Tibial artery (tissue), 4 donors: Measurements from ENCODE around the gene POGZ.

Source experiments
- DNase-seq, 2 donors: peaks; one replicate each; pipeline ENCODE4 v3.0.0-alpha.2; 2019
- H3K27ac ChIP-seq, 2 donors: fragments of 200-600 bp; sonication (generic) in 1 of 2; 1 replicate in 1 of 2; 2 replicates in 1 of 2; pipeline ENCODE4 v1.5.1; 2018 to 2019; ENCODE audit warnings: mild to moderate bottlenecking in 1 of 2
- H3K27me3 ChIP-seq, 2 donors: fragments of 200-600 bp; sonication (generic) in 1 of 2; one replicate each; pipeline versions ENCODE4 v1.5.1 to v1.6.0; 2016 to 2019
- H3K36me3 ChIP-seq, 3 donors: fragments of 200-600 bp; sonication (generic) in 2 of 3; one replicate each; pipeline ENCODE4 v1.5.1; 2016 to 2019; ENCODE audit warnings: mild to moderate bottlenecking in 2 of 3
- H3K4me1 ChIP-seq, 4 donors: fragments of 200-600 bp; sonication (generic) in 2 of 4; 1 replicate in 3 of 4; 2 replicates in 1 of 4; pipeline ENCODE4 v1.5.1; 2016 to 2019
- H3K4me3 ChIP-seq, 2 donors: fragments of 200-600 bp; sonication (generic) in 1 of 2; 1 replicate in 1 of 2; 2 replicates in 1 of 2; pipeline ENCODE4 v1.5.1; 2018 to 2019; ENCODE audit warnings: mild to moderate bottlenecking in 2 of 2
- H3K9me3 ChIP-seq, 3 donors: fragments of 200-600 bp; sonication (generic) in 1 of 3; one replicate each; pipeline ENCODE4 v1.5.1; 2016 to 2019
- CTCF ChIP-seq, 2 experiments: fragments of 200-600 bp in 1 of 2; fragments of 450-650 bp in 1 of 2; IDR thresholded peaks; one replicate each; pipeline ENCODE4 v1.5.1; 2017 to 2019; ENCODE audit warnings: antibody characterized with exemption in 2 of 2, mild to moderate bottlenecking in 1 of 2, moderate library complexity in 1 of 2
- intact Hi-C: fragments of 100-400 bp; cut with DNase I; formaldehyde crosslinking; loops from one replicate; pipeline ENCODE4 v1.15.0; 2023; ENCODE audit warnings: low total_unique reads

POGZ gene

GRCh38 chr1:151502859-151503780 is 43.8 kb upstream of the POGZ start:
- Histone ChIP-seq H3K4me3 (no peak overlapping the region), H3K27ac (no peak overlapping the region), H3K9me3 (no peaks in the 10 kb centered on the region), H3K36me3 (no peaks in the 10 kb centered on the region), H3K4me1 (no peaks in the 10 kb centered on the region), H3K27me3 (no peaks in the 10 kb centered on the region)
- DNase-seq, result no peak
- intact Hi-C loops, result no loop called here
- TF ChIP-seq CTCF (IDR thresholded peaks at IDR 0.05), result no peak

GRCh38 chr1:151502035-151502700 is 42.9 kb upstream of the POGZ start:
- intact Hi-C loops, result no loop called here
- Histone ChIP-seq H3K9me3 (no peaks in the 10 kb centered on the region), H3K4me1 (no peaks in the 10 kb centered on the region), H3K36me3 (no peaks in the 10 kb centered on the region), H3K27ac (no peak overlapping the region), H3K27me3 (no peaks in the 10 kb centered on the region), H3K4me3 (no peak overlapping the region)
- no peak for DNase-seq
- TF ChIP-seq CTCF (IDR thresholded peaks at IDR 0.05), result no peak

GRCh38 chr1:151501474-151501873 is 42.2 kb upstream of the POGZ start:
- no peaks in the 10 kb centered on the region for H3K4me1 ChIP-seq
- no peak overlapping the region for H3K27ac ChIP-seq
- DNase-seq, result no peak
- no peak for TF ChIP-seq CTCF (IDR thresholded peaks at IDR 0.05)
- H3K36me3 ChIP-seq, result no peaks in the 10 kb centered on the region
- H3K4me3 ChIP-seq, result no peak overlapping the region
- H3K9me3 ChIP-seq, result no peaks in the 10 kb centered on the region
- intact Hi-C loops, result no loop called here
- H3K27me3 ChIP-seq, result no peaks in the 10 kb centered on the region

GRCh38 chr1:151499930-151500329 is 40.6 kb upstream of the POGZ start:
- TF ChIP-seq CTCF (IDR thresholded peaks at IDR 0.05), result no peak
- no peaks in the 10 kb centered on the region for H3K36me3 ChIP-seq
- no peak overlapping the region for H3K4me3 ChIP-seq
- no peak for DNase-seq
- H3K9me3 ChIP-seq, result no peaks in the 10 kb centered on the region
- H3K4me1 ChIP-seq, result peaks cover 0 to under 1% (median 0%) of the 10 kb centered on the region in 4 donors
- no peaks in the 10 kb centered on the region for H3K27me3 ChIP-seq
- intact Hi-C loops, result no loop called here
- no peak overlapping the region for H3K27ac ChIP-seq

- Histone ChIP-seq H3K36me3 (no peaks in the 10 kb centered on the region), H3K4me3 (no peak overlapping the region), H3K27me3 (no peaks in the 10 kb centered on the region), H3K9me3 (no peaks in the 10 kb centered on the region), H3K27ac (no peak overlapping the region), H3K4me1 (peaks cover 0 to 4% (median 0%) of the 10 kb centered on the region in 4 donors)
- TF ChIP-seq CTCF (IDR thresholded peaks at IDR 0.05), result no peak
- DNase-seq, result no peak
- intact Hi-C loops, result no loop called here
Observed at GRCh38 chr1:151499365-151499764, 40.1 kb upstream of the POGZ start.
